ENCODE measurements around the gene EHD3.

GRCh38 chr2:31247711-31248110 lies 13.8 kb downstream of the EHD3 start:
- TF ChIP-seq ZFX (IDR thresholded peaks at IDR 0.05; ENCODE audit: borderline replicate concordance) (no peak), CTCF (IDR thresholded peaks at IDR 0.05) (no peak)
